Measurements from ENCODE around the gene SLC2A4RG. TPM values are rescaled to one million over a fixed set of nuclear protein-coding genes. Genes with fewer than 3 reads are reported as not detected.

The SLC2A4RG gene
- polyA plus RNA-seq, 12 donors: 81.5 to 182 (median 102) TPM; not detected in 1

DNA sequence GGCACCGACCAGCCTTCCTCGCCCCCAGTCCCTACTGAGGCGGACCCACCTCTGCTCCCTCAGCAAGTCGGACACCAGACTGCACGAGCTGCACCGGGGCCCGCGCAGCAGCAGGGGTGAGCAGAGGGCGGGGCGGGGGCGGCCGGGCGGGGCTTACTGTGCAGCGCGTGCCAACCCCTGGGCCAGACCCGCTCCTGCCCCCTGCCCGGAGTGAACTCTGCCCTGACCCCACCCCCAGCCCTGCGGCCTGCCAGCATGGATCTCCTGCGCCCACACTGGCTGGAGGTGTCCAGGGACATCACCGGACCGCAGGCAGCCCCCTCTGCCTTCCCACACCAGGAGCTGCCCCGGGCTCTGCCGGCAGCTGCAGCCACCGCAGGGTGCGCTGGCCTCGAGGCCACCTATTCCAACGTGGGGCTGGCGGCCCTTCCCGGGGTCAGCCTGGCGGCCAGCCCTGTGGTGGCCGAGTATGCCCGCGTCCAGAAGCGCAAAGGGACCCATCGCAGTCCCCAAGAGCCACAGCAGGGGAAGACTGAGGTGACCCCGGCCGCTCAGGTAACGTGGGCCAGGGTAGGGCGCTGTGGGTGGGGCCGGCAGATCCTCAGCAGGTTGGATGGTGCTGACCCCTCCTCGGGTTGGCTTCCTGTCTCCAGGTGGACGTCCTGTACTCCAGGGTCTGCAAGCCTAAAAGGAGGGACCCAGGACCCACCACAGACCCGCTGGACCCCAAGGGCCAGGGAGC, 1.5 kb upstream of the SLC2A4RG start:
- DNase-seq: no peak

GRCh38 chr20:63738687-63739129, 868 bp upstream of the SLC2A4RG start:
- DNase-seq: peak; percentile 59

DNA sequence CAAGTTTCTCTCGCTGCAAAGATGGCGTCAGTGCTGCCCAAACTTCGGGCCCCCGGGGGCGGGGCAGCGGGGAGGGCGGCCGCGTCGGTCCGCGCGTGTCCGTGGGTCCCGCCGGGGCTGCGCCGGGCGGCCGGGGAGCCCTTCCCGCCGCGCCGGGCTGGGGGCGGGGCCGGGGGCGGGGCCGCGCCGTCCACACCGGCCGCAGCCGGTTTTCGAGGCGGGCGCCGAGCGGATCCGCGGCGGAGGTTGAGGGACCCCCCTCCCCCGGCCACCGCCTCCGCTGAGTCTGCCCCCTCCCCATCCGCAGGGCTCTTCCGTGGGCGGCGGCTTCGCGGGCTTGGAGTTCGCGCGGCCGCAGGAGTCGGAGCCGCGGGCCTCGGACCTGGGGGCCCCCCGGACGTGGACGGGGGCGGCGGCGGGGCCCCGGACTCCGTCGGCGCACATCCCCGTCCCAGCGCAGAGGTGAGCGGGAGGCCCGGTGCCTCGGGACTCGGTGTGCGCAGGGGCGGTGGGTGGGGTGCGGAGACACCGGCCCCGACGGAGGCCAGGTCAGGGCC, 572 bp downstream of the SLC2A4RG start:
- DNase-seq: no peak

GRCh38 chr20:63740627-63741353, 1.2 kb downstream of the SLC2A4RG start:
- peak; percentile 93 for DNase-seq

GRCh38 chr20:63741354-63741675, 1.7 kb downstream of the SLC2A4RG start:
- DNase-seq: no peak

DNA sequence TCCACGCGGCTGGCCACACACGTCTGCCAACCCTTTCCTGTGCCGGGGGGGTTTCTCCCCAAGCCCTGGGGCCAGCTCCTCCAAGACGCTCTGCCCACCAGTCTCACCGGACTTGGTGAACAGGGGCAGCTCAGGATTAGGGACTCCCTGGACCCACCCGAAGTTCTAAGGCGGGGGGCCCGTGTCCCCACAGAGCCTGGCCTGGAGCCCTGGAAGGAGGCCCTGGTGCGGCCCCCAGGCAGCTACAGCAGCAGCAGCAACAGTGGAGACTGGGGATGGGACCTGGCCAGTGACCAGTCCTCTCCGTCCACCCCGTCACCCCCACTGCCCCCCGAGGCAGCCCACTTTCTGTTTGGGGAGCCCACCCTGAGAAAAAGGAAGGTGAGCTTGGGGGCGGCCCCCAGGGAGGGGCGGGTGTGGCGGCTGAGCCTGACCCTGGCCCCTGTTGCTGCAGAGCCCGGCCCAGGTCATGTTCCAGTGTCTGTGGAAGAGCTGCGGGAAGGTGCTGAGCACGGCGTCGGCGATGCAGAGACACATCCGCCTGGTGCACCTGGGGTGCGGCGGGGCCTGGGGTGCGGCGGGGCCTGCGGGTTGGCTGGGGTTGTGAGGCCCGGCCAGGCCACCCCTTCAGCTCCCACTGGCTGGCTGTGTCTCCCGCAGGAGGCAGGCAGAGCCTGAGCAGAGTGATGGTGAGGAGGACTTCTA, 2.3 kb downstream of the SLC2A4RG start:
- no peak for DNase-seq

GRCh38 chr20:63742381-63743024, 2.9 kb downstream of the SLC2A4RG start:
- no peak for DNase-seq

GRCh38 chr20:63743210-63743970, 3.8 kb downstream of the SLC2A4RG start:
- no peak for DNase-seq

DNA sequence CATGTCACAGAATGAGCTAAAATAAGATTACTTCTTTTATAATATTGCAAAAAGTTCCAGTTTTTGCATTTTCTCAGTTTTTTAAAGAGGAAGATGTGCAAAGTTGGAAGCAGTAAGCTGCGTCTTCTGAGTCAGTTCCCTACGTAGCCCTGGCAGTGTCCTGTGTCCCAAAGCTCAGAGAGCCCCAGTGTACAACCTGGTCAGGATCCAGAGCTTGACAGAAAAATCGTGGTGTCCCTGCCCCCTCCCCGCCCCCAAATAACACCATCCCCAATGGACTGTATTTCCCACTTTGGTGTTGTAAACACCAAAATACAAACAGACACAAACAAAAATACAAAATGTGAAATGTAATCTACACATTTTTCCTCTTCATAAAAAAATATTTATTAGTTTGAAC, 4.6 kb downstream of the SLC2A4RG start:
- DNase-seq: no peak

DNA sequence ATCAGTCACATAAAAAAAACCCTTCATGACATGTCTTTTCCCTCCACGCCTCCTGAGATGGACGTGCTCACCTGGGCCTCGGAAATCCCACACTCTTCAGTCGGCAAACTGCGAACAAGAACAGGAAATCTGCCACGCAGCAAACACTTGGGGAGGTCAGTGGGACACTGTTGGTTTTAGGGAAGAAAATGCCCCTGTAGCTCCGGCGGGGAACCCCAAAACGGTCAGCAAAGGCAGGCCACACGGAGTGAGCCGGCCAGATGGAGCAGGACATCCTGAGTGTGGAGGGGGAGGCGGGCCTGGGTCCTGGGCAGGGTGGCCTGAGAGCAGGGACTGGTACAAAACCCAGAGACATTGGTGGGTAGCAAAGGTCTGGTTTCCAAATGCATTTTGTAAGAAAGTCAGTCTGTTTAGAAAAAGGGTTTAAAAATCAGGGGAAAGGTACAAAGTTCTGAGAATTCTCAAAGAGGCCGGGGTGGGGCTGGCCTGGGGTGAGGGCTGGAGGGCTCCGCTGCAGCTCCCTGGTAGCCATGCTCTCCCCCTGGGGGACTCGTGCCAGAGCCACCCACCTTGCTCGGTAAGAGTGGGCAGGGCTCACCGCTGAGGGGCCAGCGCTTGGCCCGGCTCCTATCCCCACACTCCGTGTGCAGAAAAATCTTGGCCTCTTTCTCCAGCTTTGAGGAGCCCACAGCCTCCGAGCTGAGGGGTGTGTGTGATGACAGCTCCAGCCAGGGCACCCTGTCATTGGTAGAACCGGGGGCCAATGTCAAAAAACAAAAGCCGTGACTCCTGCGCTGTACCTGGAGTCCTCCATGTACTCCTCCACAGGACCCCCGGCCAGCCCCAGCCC, 5.2 kb downstream of the SLC2A4RG start:
- no peak for DNase-seq

DNA sequence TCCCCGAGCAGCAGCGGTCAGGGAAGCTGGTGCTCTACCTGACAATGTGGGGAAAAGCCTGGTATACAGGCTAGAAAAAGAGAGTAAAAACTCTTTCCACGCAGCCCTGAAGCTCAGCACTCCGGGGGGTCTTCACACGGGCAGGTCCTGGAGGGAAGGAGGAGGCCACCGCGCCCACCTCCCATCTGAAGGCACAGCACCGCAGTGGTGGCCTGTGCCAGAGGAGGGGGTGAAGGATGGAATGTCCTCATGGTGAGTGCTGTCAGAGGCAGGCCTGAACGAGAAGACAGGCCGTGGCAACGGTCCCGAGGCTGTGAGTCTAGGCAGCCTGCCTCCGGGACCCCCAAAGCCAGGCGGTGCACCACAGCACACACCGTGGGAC, 5.8 kb downstream of the SLC2A4RG start:
- DNase-seq: no peak

DNA sequence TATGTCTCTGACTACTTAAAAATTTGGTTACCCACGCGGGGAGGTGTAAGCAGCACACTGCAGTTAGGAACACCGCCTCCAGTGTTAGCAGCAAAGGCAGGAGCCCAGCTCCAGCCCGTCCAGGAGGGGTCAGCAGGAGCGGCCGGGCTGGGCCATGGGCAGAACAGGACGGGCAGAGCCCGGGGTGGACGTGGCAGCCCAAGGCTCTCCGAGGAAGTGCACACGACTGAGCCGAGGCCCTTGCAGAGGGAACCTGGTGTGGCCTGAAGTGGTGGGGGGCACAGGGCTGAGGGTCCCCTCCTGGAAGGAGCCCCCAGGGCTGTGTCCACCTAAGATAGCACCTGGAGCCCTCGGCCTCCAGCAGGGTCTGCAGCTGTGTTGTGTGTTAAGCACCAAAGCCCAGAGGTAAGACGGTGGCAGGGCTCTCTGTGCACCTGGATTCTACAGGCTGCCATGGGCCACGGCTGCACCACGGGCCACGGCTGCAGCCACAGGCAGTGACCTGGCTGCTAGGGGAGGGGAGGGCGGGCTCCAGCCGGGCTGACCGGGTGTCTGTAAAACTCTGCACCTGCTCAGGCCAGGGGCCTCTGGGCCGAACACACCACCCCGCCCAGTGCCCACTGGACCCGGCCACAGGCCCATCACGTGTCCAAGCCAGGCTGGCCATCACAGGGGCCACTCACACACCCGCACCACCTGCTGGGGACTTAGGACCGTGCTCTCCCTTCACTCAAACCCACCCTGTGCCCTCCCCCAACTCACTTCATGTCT, 6.6 kb downstream of the SLC2A4RG start:
- DNase-seq: no peak

- no peak for DNase-seq
These were observed 7.3 kb downstream of the SLC2A4RG start for GRCh38 chr20:63746751-63747315.

DNA sequence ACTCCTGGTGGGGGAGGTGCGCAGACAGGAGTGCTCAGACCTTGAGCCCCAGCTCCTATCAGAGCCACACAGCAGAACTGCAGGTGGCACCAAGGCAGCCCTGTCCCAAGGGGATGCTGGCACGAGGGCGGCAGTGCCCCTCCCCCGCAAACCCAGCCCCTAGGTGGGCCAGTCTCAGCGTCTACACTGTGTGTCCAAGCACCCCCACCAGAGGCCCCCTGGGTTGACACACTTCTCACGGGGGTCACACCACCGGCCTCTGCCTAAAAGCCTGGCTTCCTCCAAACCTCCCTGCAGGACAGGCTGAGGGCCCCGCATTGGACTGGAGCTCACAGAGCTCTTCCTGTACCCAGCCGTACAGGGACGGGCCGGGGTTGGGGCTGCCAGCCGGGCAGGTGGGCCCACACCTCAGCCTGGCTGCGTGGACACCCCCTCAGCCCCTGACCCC, 8.1 kb downstream of the SLC2A4RG start:
- no peak for DNase-seq

GRCh38 chr20:63748070-63748933, 8.7 kb downstream of the SLC2A4RG start:
- DNase-seq: no peak

DNA sequence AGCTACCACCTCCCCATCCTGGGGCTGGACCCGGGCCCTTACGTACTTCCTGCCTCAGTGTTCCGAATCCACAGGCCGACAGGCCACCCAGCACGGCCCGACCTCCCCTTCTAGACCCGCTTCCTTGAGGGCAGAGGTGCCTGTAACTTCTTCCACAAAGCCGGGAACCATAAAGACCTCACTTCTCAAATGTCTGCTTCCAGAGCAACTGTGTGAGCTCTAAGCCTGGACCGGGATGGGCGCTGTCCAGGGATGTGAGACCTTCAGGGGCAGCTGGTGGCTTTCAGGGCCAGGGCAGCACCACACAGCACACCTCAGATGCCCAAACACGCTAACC, 9.3 kb downstream of the SLC2A4RG start:
- DNase-seq: no peak

- no peak for DNase-seq
These were observed 10.3 kb downstream of the SLC2A4RG start for GRCh38 chr20:63749597-63750508.
